Measurements from ENCODE around the gene ATP6V0D1. TPM values are rescaled to one million over a fixed set of nuclear protein-coding genes. Genes with fewer than 3 reads are reported as not detected.
A peak's percentile ranks its signal among the peaks of the same experiment; 100 is the strongest.

Gene ATP6V0D1
- total and polyA plus RNA-seq, 2 of the 4 experiments (the other 2 are of a cell fraction): 112 to 124 TPM

DNA sequence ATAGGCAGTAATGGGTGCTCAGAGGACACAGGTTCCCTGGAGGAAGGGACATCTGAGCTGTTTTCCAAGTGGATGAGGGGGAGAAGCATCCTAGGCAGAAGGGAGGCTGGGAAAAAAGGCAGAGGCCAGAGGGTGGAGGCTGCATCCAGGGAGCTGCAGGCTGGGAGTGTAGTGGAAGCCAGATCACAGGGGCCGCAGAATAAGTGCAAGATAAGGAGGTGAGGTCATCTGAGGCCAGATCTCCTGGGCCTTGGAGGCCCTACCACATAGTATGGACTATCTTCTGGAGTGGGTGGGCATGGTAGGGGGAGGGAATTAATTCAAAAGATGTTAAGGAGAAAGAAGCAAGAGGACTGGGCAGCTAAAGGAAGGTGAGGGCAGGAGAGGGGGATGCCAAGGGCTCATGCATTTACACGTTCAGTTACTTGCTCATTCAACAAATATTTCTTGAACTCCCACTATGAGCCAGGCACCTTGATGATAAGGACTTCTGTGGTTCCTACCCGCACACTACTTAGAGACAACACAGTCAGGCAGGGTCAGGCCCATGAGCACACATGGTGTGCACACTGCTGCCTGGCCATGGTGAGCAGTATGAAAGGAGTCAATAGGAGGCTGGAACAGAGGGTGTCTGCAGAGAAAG is 45.3 kb upstream of the ATP6V0D1 start:
- Histone ChIP-seq H3K4me2 (ENCODE audit: low read depth, low read length) (no peak overlapping the region), H3K79me1 (ENCODE audit: low read depth in 1 of 2, low read length in 2 of 2) (peaks cover 17 to 19% of the 10 kb centered on the region in 2 experiments; a peak in 3 of 4 replicates), H3K9me3 (ENCODE audit: control insufficient read depth, insufficient read depth, low read length) (no peaks in the 10 kb centered on the region), H3K18ac (ENCODE audit: low read depth, low read length) (no peak overlapping the region), H2BK15ac (ENCODE audit: low read depth, low read length) (no peak overlapping the region), H4K91ac (ENCODE audit: insufficient read depth, low read depth, low read length) (no peak overlapping the region), H3K56ac (ENCODE audit: extremely low read depth, insufficient read depth, low read length) (no peak overlapping the region), H3K23ac (ENCODE audit: low read depth, low read length) (no peak overlapping the region), H2BK5ac (ENCODE audit: low read depth, low read length, poor library complexity, severe bottlenecking) (no peak overlapping the region), H2AK5ac (ENCODE audit: low read depth, low read length) (peak overlapping the region; percentile 51; the same call in 1 of the 2 replicates), H2BK20ac (ENCODE audit: low read depth, low read length) (no peak overlapping the region), H3K14ac (replicated peaks; ENCODE audit: low read depth, low read length) (peak overlapping the region; percentile 19; the same call in 1 of the 2 replicates), H3K36me3 (ENCODE audit: control insufficient read depth, insufficient read depth, low read length) (no peaks in the 10 kb centered on the region), H3K27ac (ENCODE audit: insufficient read depth, low read length) (no peak overlapping the region), H3K27me3 (ENCODE audit: control insufficient read depth, insufficient read depth, low read length) (no peaks in the 10 kb centered on the region), H3K9ac (ENCODE audit: low read depth, low read length) (no peak overlapping the region), H3K4me1 (ENCODE audit: control insufficient read depth, insufficient read depth, low read length) (peaks cover 13% of the 10 kb centered on the region), H3K9me1 (ENCODE audit: insufficient read depth, low read length) (peaks cover 8% of the 10 kb centered on the region), H4K20me1 (ENCODE audit: insufficient read depth, low read length) (peaks cover 12% of the 10 kb centered on the region), H2AK9ac (replicated peaks; ENCODE audit: low read depth, low read length, poor library complexity) (peak overlapping the region; percentile 58), H4K8ac (ENCODE audit: low read depth in 2 of 2, low read length in 2 of 2) (no peak overlapping the region), H2BK120ac (ENCODE audit: low read depth, low read length) (no peak overlapping the region; the same call in 1 of the 2 replicates), H3K4me3 (ENCODE audit: insufficient read depth, low read depth, low read length) (no peak overlapping the region), H4K5ac (ENCODE audit: low read depth, low read length) (no peak overlapping the region), H2AFZ (replicated peaks; ENCODE audit: low read length, poor library complexity) (no peak overlapping the region), H3K4ac (ENCODE audit: low read depth, low read length) (peak overlapping the region; percentile 7; the same call in 1 of the 2 replicates)
- POLR2A ChIA-PET (ENCODE audit: unreplicated experiment): no interaction called here
- in situ Hi-C loops (cut with MboI; ENCODE audit: low sequenced_read_pairs): loop anchor here (10.0 to 25.0 kb wide), 2 partner anchors 139 to 411 kb away; partner anchors contain the start of genes ACD, C16orf86, CTRL and ENKD1
- DNase-seq (peak; percentile 61), ATAC-seq (ENCODE audit: low read depth) (no peak)
- dilution Hi-C loops (cut with HindIII; ENCODE audit: low sequenced_read_pairs, unreplicated experiment): no loop called here
- TF ChIP-seq BHLHE40 (IDR thresholded peaks at IDR 0.05; ENCODE audit: low read depth, low read length) (peak; percentile 24; the same call in 1 of the 2 replicates), SMC3 (IDR thresholded peaks at IDR 0.05; ENCODE audit: low read depth, low read length) (no peak)
- CTCF ChIA-PET: interaction anchor here (0.8 kb wide), 1 partner anchor 30 kb away, joined by 3 read pairs; no protein-coding TSS in a partner anchor
- no TSS peak for BruUV-seq (replicated peaks)
- WGBS, 2 experiments (ENCODE audit: extremely low coverage in 2 of 2, insufficient read length in 1 of 2): no CpG with 5 or more reads among the region's 3 CpGs
- intact Hi-C loops (cut with micrococcal nuclease): loop anchor here (10.0 kb wide), 1 partner anchor 279 kb away; the partner anchor contains the start of genes RANBP10 and TSNAXIP1
